Esophagus squamous epithelium (tissue), 5 donors: ENCODE measurements around the gene C12orf56. TPM values are rescaled to one million over a fixed set of nuclear protein-coding genes. Genes with fewer than 3 reads are reported as not detected.
"Not testable (repeated sequence)": the region's sequence is repeated elsewhere in the genome, so short reads cannot be mapped to it uniquely, and the experiment has no call there.

Experiments
- DNase-seq: peaks from one replicate; lab custom pipeline; 2025; lab: John Stamatoyannopoulos, UW
- H3K27ac ChIP-seq, 4 donors: fragments of 200-600 bp; sonication (generic); one replicate each; pipeline ENCODE4 v1.5.1; 2016 to 2019; ENCODE audit warnings: mild to moderate bottlenecking in 1 of 4
- H3K27me3 ChIP-seq, 4 donors: fragments of 200-600 bp; sonication (generic); 1 replicate in 3 of 4; 2 replicates in 1 of 4; pipeline versions ENCODE4 v1.5.1 to v1.6.0; 2017 to 2021; ENCODE audit warnings: antibody characterized with exemption in 1 of 4
- H3K36me3 ChIP-seq, 3 donors: fragments of 200-600 bp; sonication (generic); one replicate each; pipeline ENCODE4 v1.5.1; 2016 to 2019
- H3K4me1 ChIP-seq, 3 donors: fragments of 200-600 bp; sonication (generic); one replicate each; pipeline ENCODE4 v1.5.1; 2017 to 2019
- H3K4me3 ChIP-seq, 4 donors: fragments of 200-600 bp; sonication (generic); 1 replicate in 3 of 4; 2 replicates in 1 of 4; pipeline ENCODE4 v1.5.1; 2016 to 2019; ENCODE audit warnings: mild to moderate bottlenecking in 2 of 4, moderate library complexity in 1 of 4
- H3K9me3 ChIP-seq, 3 donors: fragments of 200-600 bp; sonication (generic); one replicate each; pipeline ENCODE4 v1.5.1; 2016 to 2019
- CTCF ChIP-seq, 6 experiments: fragments of 450-650 bp in 4 of 6; fragments of 200-600 bp in 2 of 6; sonication (generic) in 2 of 6; IDR thresholded peaks; one replicate each; pipeline ENCODE4 v1.5.1; 2016 to 2019; ENCODE audit warnings: antibody characterized with exemption in 6 of 6, mild to moderate bottlenecking in 4 of 6, moderate library complexity in 4 of 6
- POLR2A ChIP-seq, 4 donors: fragments of 450-650 bp; IDR thresholded peaks; one replicate each; pipeline ENCODE4 v1.6.1; 2017; ENCODE audit warnings: antibody characterized with exemption in 4 of 4, mild to moderate bottlenecking in 4 of 4, moderate library complexity in 3 of 4
- WGBS, 2 donors: methylation state at CpG; one replicate each; pipeline ENCODE4 v1.1.5; 2018; 5-methylcytosine and 5-hydroxymethylcytosine counted together
- intact Hi-C: fragments of 100-400 bp; cut with DNase I; formaldehyde crosslinking; loops from one replicate; pipeline ENCODE4 v1.15.0; 2022
- total RNA-seq, 4 donors: library from RNA; depleted of rRNA; stranded (reverse); fragments of >200 nt; gene quantifications; one replicate each; pipeline ENCODE4 v1.1.0, GENCODE V29; 2016
- donor health status: DM: yes; HTN: yes; CAD: no.

C12orf56 gene
- total RNA-seq, 4 donors from 2014 or later, result 1.00 to 6.8 (median 3.0) TPM

GRCh38 chr12:64352181-64352580, 38.4 kb downstream of the C12orf56 start:
- DNase-seq, result no peak
- no peak for TF ChIP-seq POLR2A (IDR thresholded peaks at IDR 0.05)
- TF ChIP-seq CTCF (IDR thresholded peaks at IDR 0.05), result no peak
- H3K4me1 ChIP-seq, result no peaks in the 10 kb centered on the region
- 71 to 78% methylated on average over 4 of the region's 4 CpGs for WGBS, 2 donors
- no peak overlapping the region for H3K27ac ChIP-seq
- H3K9me3 ChIP-seq, result peaks cover 0 to 15% (median 3%) of the 10 kb centered on the region in 3 donors
- intact Hi-C loops, result no loop called here
- H3K4me3 ChIP-seq, result no peak overlapping the region
- H3K27me3 ChIP-seq, result no peaks in the 10 kb centered on the region
- H3K36me3 ChIP-seq, result no peaks in the 10 kb centered on the region

GRCh38 chr12:64351265-64351664, 39.3 kb downstream of the C12orf56 start:
- intact Hi-C loops, result no loop called here
- no peak for TF ChIP-seq POLR2A (IDR thresholded peaks at IDR 0.05)
- no peak for TF ChIP-seq CTCF (IDR thresholded peaks at IDR 0.05)
- Histone ChIP-seq H3K4me1 (no peaks in the 10 kb centered on the region), H3K27me3 (no peaks in the 10 kb centered on the region), H3K9me3 (peaks cover 0 to 12% (median 3%) of the 10 kb centered on the region in 3 donors), H3K27ac (no peak overlapping the region), H3K4me3 (no peak overlapping the region), H3K36me3 (no peaks in the 10 kb centered on the region)
- no peak for DNase-seq
- WGBS, 2 donors, result 91 to 94% methylated on average over 5 of the region's 5 CpGs

GRCh38 chr12:64347630-64348029, 42.9 kb downstream of the C12orf56 start:
- Histone ChIP-seq H3K9me3 (no peaks in the 10 kb centered on the region), H3K36me3 (no peaks in the 10 kb centered on the region), H3K4me3 (no peak overlapping the region), H3K27me3 (no peaks in the 10 kb centered on the region), H3K27ac (no peak overlapping the region), H3K4me1 (no peaks in the 10 kb centered on the region)
- 74 to 82% methylated on average over 2 of the region's 2 CpGs for WGBS, 2 donors
- no peak for DNase-seq
- TF ChIP-seq POLR2A (IDR thresholded peaks at IDR 0.05), result no peak
- no peak for TF ChIP-seq CTCF (IDR thresholded peaks at IDR 0.05)
- intact Hi-C loops, result no loop called here

GRCh38 chr12:64344631-64345030, 45.9 kb downstream of the C12orf56 start:
- DNase-seq, intact Hi-C loops, H3K36me3 ChIP-seq, H3K27me3 ChIP-seq, H3K4me3 ChIP-seq, H3K27ac ChIP-seq, H3K4me1 ChIP-seq, H3K9me3 ChIP-seq: not testable (repeated sequence)
- 80 to 88% methylated on average over 4 of the region's 4 CpGs for WGBS, 2 donors

GRCh38 chr12:64340546-64340945, 50.0 kb downstream of the C12orf56 start:
- WGBS, 2 donors, result 35 to 42% methylated on average over 2 of the region's 2 CpGs
- H3K4me3 ChIP-seq, intact Hi-C loops: not testable (repeated sequence)

GRCh38 chr12:64335886-64336466, 54.6 kb downstream of the C12orf56 start:
- intact Hi-C loops, result no loop called here
- WGBS, 2 donors, result 66 to 77% methylated on average over 4 of the region's 4 CpGs

More at GRCh38 chr12:64340546-64340945, 50.0 kb downstream of the C12orf56 start:
- H3K9me3 ChIP-seq, H3K36me3 ChIP-seq, H3K27ac ChIP-seq, H3K4me1 ChIP-seq, DNase-seq, H3K27me3 ChIP-seq: not testable (repeated sequence)

More at GRCh38 chr12:64335886-64336466, 54.6 kb downstream of the C12orf56 start:
- Histone ChIP-seq H3K36me3 (no peaks in the 10 kb centered on the region), H3K4me1 (no peaks in the 10 kb centered on the region), H3K27me3 (peaks cover 0 to 3% (median 0%) of the 10 kb centered on the region in 4 donors), H3K9me3 (no peaks in the 10 kb centered on the region), H3K4me3 (no peak overlapping the region), H3K27ac (no peak overlapping the region)
- DNase-seq, result no peak
- TF ChIP-seq POLR2A (IDR thresholded peaks at IDR 0.05), result no peak
- no peak for TF ChIP-seq CTCF (IDR thresholded peaks at IDR 0.05)
